Stomach (tissue), 4 donors: Measurements from ENCODE around the gene TMEM72.

Experiments
- CTCF ChIP-seq, 7 experiments: fragments of 450-650 bp in 4 of 7; fragments of 200-600 bp in 3 of 7; sonication (generic) in 3 of 7; IDR thresholded peaks; one replicate each; pipeline ENCODE4 v1.5.1; 2016 to 2019; ENCODE audit warnings: antibody characterized with exemption in 7 of 7, control low read depth in 2 of 7, mild to moderate bottlenecking in 1 of 7
- POLR2AphosphoS5 ChIP-seq, 3 donors: sonication (generic); formaldehyde crosslinking; IDR thresholded peaks; one replicate each; pipeline ENCODE4 v1.6.1; 2016; ENCODE audit warnings: antibody characterized with exemption in 3 of 3

- TF ChIP-seq POLR2AphosphoS5 (IDR thresholded peaks at IDR 0.05) (peak in 2 of 3 donors; percentile 7 to 62), CTCF (IDR thresholded peaks at IDR 0.05) (no peak)
These were observed 24.2 kb downstream of the TMEM72 start for GRCh38 chr10:44935201-44935965.
